GM12878 (cell line): ENCODE data around the gene SEPHS1. TPM values are rescaled to one million over a fixed set of nuclear protein-coding genes. Genes with fewer than 3 reads are reported as not detected.

Experiments
- ATAC-seq: fragments of 200-7000 bp; cut with Tn5 transposase; 3 replicates; pipeline ENCODE4 v1.9.1; 2020; ENCODE audit warnings: mild to moderate bottlenecking, moderate library complexity
- BruUV-seq: library from RNA; stranded (reverse); fragments of 400-500 nt; replicated peaks from 2 replicates; lab custom pipeline; 2021; lab: Mats Ljungman, UMichigan
- CTCF ChIA-PET: fragments of 300-600 bp; sonication (Branson Sonifier 250); formaldehyde crosslinking; extraction: SDS; loops from one replicate; lab custom pipeline; 2021; ENCODE audit warnings: inconsistent platforms; lab: Yijun Ruan, JAX
- POLR2A ChIA-PET: fragments of 350-600 bp; formaldehyde crosslinking; extraction: SDS; loops from one replicate; lab custom pipeline; 2021; ENCODE audit warnings: inconsistent platforms; lab: Charles Lee
- RAD21 ChIA-PET: fragments of 300-600 bp; sonication (Branson Sonifier 250); formaldehyde crosslinking; loops from one replicate; lab custom pipeline; 2023; ENCODE audit warnings: antibody characterized with exemption; ENCODE audit not compliant: unreplicated experiment; lab: Charles Lee
- SMC1A ChIA-PET: fragments of 300-600 bp; sonication (Branson Sonifier 250); formaldehyde crosslinking; loops from one replicate; lab custom pipeline; 2023; ENCODE audit not compliant: unreplicated experiment, uncharacterized antibody; lab: Charles Lee
- DNase-seq: peaks from one replicate; pipeline ENCODE4 v3.0.0-alpha.2; 2011; ENCODE audit warnings: low read depth, low spot score
- FAIRE-seq: peaks from 3 replicates; lab custom pipeline; 2011; peaks lifted over from hg19 to GRCh38; lab: Jason Lieb, UNC
- H2AFZ ChIP-seq: 2 replicates; pipeline ENCODE4 v1.6.0; 2011; ENCODE audit warnings: low read depth, low read length, control low read depth; ENCODE audit not compliant: control insufficient read depth
- H3K27ac ChIP-seq: 2 replicates; pipeline ENCODE4 v1.5.1; 2011; ENCODE audit warnings: control low read depth; ENCODE audit not compliant: control insufficient read depth, insufficient read depth
- H3K27me3 ChIP-seq, 2 experiments: replicated peaks in 1 of 2; 2 replicates each; pipeline versions ENCODE4 v1.6.0 to v1.6.1; 2011; ENCODE audit warnings: low read length in 1 of 2; ENCODE audit not compliant: control insufficient read depth in 2 of 2, insufficient read depth in 2 of 2
- H3K36me3 ChIP-seq, 2 experiments: 2 replicates each; pipeline ENCODE4 v1.5.1; 2011; ENCODE audit warnings: low read length in 1 of 2; ENCODE audit not compliant: control insufficient read depth in 2 of 2, insufficient read depth in 2 of 2
- H3K4me1 ChIP-seq: 2 replicates; pipeline ENCODE4 v1.6.1; 2011; ENCODE audit warnings: mild to moderate bottlenecking, low read length, moderate library complexity, mixed read lengths; ENCODE audit not compliant: control insufficient read depth, insufficient read depth
- H3K4me2 ChIP-seq: 2 replicates; pipeline ENCODE4 v1.6.0; 2011; ENCODE audit warnings: control low read depth; ENCODE audit not compliant: control insufficient read depth, insufficient read depth
- H3K4me3 ChIP-seq: fragments of 200-600 bp; sonication (generic); 2 replicates; pipeline ENCODE4 v1.5.1; 2016
- H3K79me2 ChIP-seq: 2 replicates; pipeline ENCODE4 v1.6.0; 2011; ENCODE audit warnings: low read length; ENCODE audit not compliant: control insufficient read depth, insufficient read depth
- H3K9ac ChIP-seq: 2 replicates; pipeline ENCODE4 v1.8.0; 2011; ENCODE audit warnings: low read length, control low read depth, mixed read lengths; ENCODE audit not compliant: control insufficient read depth, insufficient read depth
- H3K9me3 ChIP-seq: replicated peaks from 3 replicates; pipeline ENCODE4 v1.5.1; 2011; ENCODE audit warnings: mild to moderate bottlenecking, low read length; ENCODE audit not compliant: control insufficient read depth, insufficient read depth
- H4K20me1 ChIP-seq: 2 replicates; pipeline ENCODE4 v1.6.0; 2011; ENCODE audit not compliant: control insufficient read depth, insufficient read depth
- PRDM15 ChIP-seq: fragments of 450-650 bp; formaldehyde crosslinking; IDR thresholded peaks from 2 replicates; pipeline ENCODE4 v1.4.0; 2020; ENCODE audit warnings: mild to moderate bottlenecking, moderate library complexity
- WGBS: methylation state at CpG from one replicate; pipeline ENCODE4 v1.1.6; 2016; ENCODE audit warnings: low lambda C conversion rate; ENCODE audit not compliant: insufficient replicate concordance, insufficient coverage; ENCODE audit errors: missing lambda C conversion rate; 5-methylcytosine and 5-hydroxymethylcytosine counted together
- in situ Hi-C: fragments of 300-500 bp; cut with MboI; formaldehyde crosslinking; loops from 9 replicates; pipeline ENCODE4 v1.14.3; 2018; ENCODE audit warnings: mixed read lengths
- intact Hi-C: fragments of 100-400 bp; cut with micrococcal nuclease; formaldehyde crosslinking; loops from one replicate; pipeline ENCODE4 v1.14.2; 2022; ENCODE audit not compliant: unreplicated experiment
- polyA plus RNA-seq, 11 experiments: library from polyadenylated mRNA; depleted of rRNA in 4 of 11; unstranded in 6 of 11; stranded (reverse) in 5 of 11; fragments of >200 nt; fragmentation: Nextera tagmentation in 4 of 11; fragmentation: Illumina TruSeq in 1 of 11; extraction: Ambion mirVana in 4 of 11; extraction: Trizol in 1 of 11; gene quantifications; 1 replicate in 1 of 11; 2 replicates in 10 of 11; pipeline versions ENCODE4 v1.2.1 to v1.2.3, GENCODE V29; 2011 to 2016; ENCODE audit warnings: inconsistent platforms in 2 of 11, missing spikeins in 2 of 11, low read depth in 1 of 11
- total RNA-seq, 4 experiments: library from RNA; depleted of rRNA in 3 of 4; stranded (reverse); fragments of >200 nt in 3 of 4; fragmentation: Illumina TruSeq in 1 of 4; extraction: Trizol in 1 of 4; gene quantifications; 2 replicates each; pipeline versions ENCODE4 v1.2.1 to v1.2.3, GENCODE V29; 2013 to 2021

SEPHS1 gene
- total and polyA plus RNA-seq, 10 of the 15 experiments (the other 5 are each of a cell fraction or from before 2014, with no cell fraction given) = 14.7 to 85.4 (median 48.5) TPM

GRCh38 chr10:13372524-13372923 lies 24.4 kb upstream of the SEPHS1 start:
- RAD21 ChIA-PET = interaction anchor here (0.8 to 2.6 kb wide), 8 partner anchors 11 to 813 kb away, joined by 3 to 12 read pairs (median 4); no protein-coding TSS in a partner anchor
- no peak for DNase-seq
- Histone ChIP-seq H3K79me2 (no peaks in the 10 kb centered on the region), H3K4me3 (no peak overlapping the region), H4K20me1 (no peaks in the 10 kb centered on the region), H3K27ac (no peak overlapping the region), H3K4me2 (no peak overlapping the region), H3K4me1 (no peaks in the 10 kb centered on the region), H3K9me3 (no peaks in the 10 kb centered on the region), H3K9ac (no peak overlapping the region), H3K27me3 (no peaks in the 10 kb centered on the region), H3K36me3 (no peaks in the 10 kb centered on the region), H2AFZ (no peak overlapping the region)
- WGBS = 45% methylated on average over 5 of the region's 5 CpGs
- in situ Hi-C loops = loop anchor here (5.0 to 10.0 kb wide), 3 partner anchors 65 to 402 kb away; no protein-coding TSS in a partner anchor
- ATAC-seq = no peak
- intact Hi-C loops = loop anchor here (1.0 to 5.0 kb wide), 5 partner anchors 68 to 405 kb away; partner anchors contain the start of gene PRPF18
- TF ChIP-seq PRDM15 = no peak
- FAIRE-seq = no peak
- POLR2A ChIA-PET = interaction anchor here (0.5 kb wide), 1 partner anchor 99 kb away, joined by 4 read pairs; no protein-coding TSS in a partner anchor
- BruUV-seq = no TSS peak
- SMC1A ChIA-PET = interaction anchor here (0.7 to 1.5 kb wide), 15 partner anchors 12 to 216 kb away, joined by 3 to 12 read pairs (median 3); no protein-coding TSS in a partner anchor
- CTCF ChIA-PET = interaction anchor here (0.5 to 3.0 kb wide), 42 partner anchors 8 to 825 kb away, joined by 3 to 41 read pairs (median 4); partner anchors contain the start of genes MCM10 and PRPF18
